K562 (cell line): ENCODE results near the gene ERN1. TPM values are rescaled to one million over a fixed set of nuclear protein-coding genes. Genes with fewer than 3 reads are reported as not detected.

Experiments used
- ARID4B ChIP-seq: sonication (generic); formaldehyde crosslinking; IDR thresholded peaks from 2 replicates; pipeline ENCODE4 v1.8.0; 2022; ENCODE audit warnings: mild to moderate bottlenecking, missing genetic modification reagents
- CHCHD3 ChIP-seq: fragments of 250-450 bp; sonication (Bioruptor Pico); IDR thresholded peaks from 2 replicates; pipeline ENCODE4 v2.1.2; 2022; ENCODE audit warnings: mild to moderate bottlenecking
- DNMT1 ChIP-seq: fragments of 450-650 bp; IDR thresholded peaks from 2 replicates; pipeline ENCODE4 v1.6.1; 2016; ENCODE audit warnings: antibody characterized with exemption, mild to moderate bottlenecking
- HMG20A ChIP-seq: fragments of 450-650 bp; formaldehyde crosslinking; conservative IDR thresholded peaks from 2 replicates; pipeline ENCODE4 v1.4.0; 2020; ENCODE audit warnings: mild to moderate bottlenecking, mixed read lengths
- IRF1 ChIP-seq: sonication (generic); formaldehyde crosslinking; IDR thresholded peaks from 2 replicates; pipeline ENCODE4 v1.8.0; 2022; ENCODE audit warnings: missing genetic modification reagents, mild to moderate bottlenecking, borderline replicate concordance
- JUN ChIP-seq, 2 experiments: sonication (generic) in 1 of 2; formaldehyde crosslinking in 1 of 2; IDR thresholded peaks; 2 replicates each; pipeline versions ENCODE4 v1.6.1 to v1.8.0; 2012 to 2022; ENCODE audit warnings: borderline replicate concordance in 2 of 2, mild to moderate bottlenecking in 2 of 2, improper control_type of control experiment in 1 of 2, low read depth in 1 of 2, low read length in 1 of 2, missing genetic modification reagents in 1 of 2
- KAT8 ChIP-seq: fragments of 450-650 bp; IDR thresholded peaks from 2 replicates; pipeline ENCODE4 v1.6.1; 2016; ENCODE audit warnings: low read depth, mild to moderate bottlenecking
- MECOM ChIP-seq: fragments of 250-450 bp; sonication (Bioruptor Pico); IDR thresholded peaks from 2 replicates; pipeline ENCODE4 v1.8.0; 2022; ENCODE audit warnings: inconsistent platforms
- NCOA4 ChIP-seq: fragments of 450-650 bp; IDR thresholded peaks from 2 replicates; pipeline ENCODE4 v1.6.1; 2018; ENCODE audit warnings: mild to moderate bottlenecking; ENCODE audit not compliant: partially characterized antibody
- RFX7 ChIP-seq: fragments of 250-450 bp; sonication (Bioruptor Pico); IDR thresholded peaks from 2 replicates; pipeline ENCODE4 v1.5.1; 2021; ENCODE audit warnings: mild to moderate bottlenecking
- SFPQ ChIP-seq: fragments of 200-400 bp; formaldehyde crosslinking; IDR thresholded peaks from 2 replicates; pipeline ENCODE4 v1.6.1; 2017; ENCODE audit warnings: mild to moderate bottlenecking, low read depth, low read length, moderate library complexity
- SLC30A9 ChIP-seq: fragments of 250-450 bp; sonication (Bioruptor Pico); IDR thresholded peaks from 2 replicates; pipeline ENCODE4 v1.8.0; 2022; ENCODE audit warnings: mild to moderate bottlenecking, moderate library complexity
- SMARCB1 ChIP-seq: IDR thresholded peaks from 2 replicates; pipeline ENCODE4 v1.6.1; 2011; ENCODE audit warnings: improper control_type of control experiment, low read depth; ENCODE audit not compliant: insufficient read length
- SREBF1 ChIP-seq: fragments of 150-350 bp; IDR thresholded peaks from 2 replicates; pipeline ENCODE4 v1.6.1; 2014; ENCODE audit warnings: antibody characterized with exemption, low read depth, low read length, borderline replicate concordance
- STAT5B ChIP-seq: fragments of 250-450 bp; sonication (Bioruptor Pico); IDR thresholded peaks from 2 replicates; pipeline ENCODE4 v1.8.0; 2021; ENCODE audit warnings: mild to moderate bottlenecking, inconsistent platforms
- WHSC1 ChIP-seq: IDR thresholded peaks from one replicate; pipeline ENCODE4 v1.6.1; 2012; ENCODE audit warnings: low read length, control low read depth, inconsistent platforms
- ZNF174 ChIP-seq: fragments of 250-450 bp; sonication (Bioruptor Pico); IDR thresholded peaks from 2 replicates; pipeline ENCODE4 v1.4.0; 2020; ENCODE audit warnings: mild to moderate bottlenecking
- ZNF232 ChIP-seq: sonication (generic); formaldehyde crosslinking; IDR thresholded peaks from 2 replicates; pipeline ENCODE4 v1.8.0; 2022; ENCODE audit warnings: mild to moderate bottlenecking, missing genetic modification reagents
- ZNF274 ChIP-seq: IDR thresholded peaks from 2 replicates; pipeline ENCODE4 v1.6.1; 2011; ENCODE audit warnings: low read depth, mild to moderate bottlenecking, low read length, moderate library complexity, borderline replicate concordance
- ZNF696 ChIP-seq: fragments of 250-450 bp; sonication (Bioruptor Pico); conservative IDR thresholded peaks from 2 replicates; pipeline ENCODE4 v1.4.0; 2020; ENCODE audit warnings: mild to moderate bottlenecking, moderate library complexity
- ZNF778 ChIP-seq: fragments of 450-650 bp; formaldehyde crosslinking; IDR thresholded peaks from 2 replicates; pipeline ENCODE4 v1.4.0; 2020; ENCODE audit warnings: mild to moderate bottlenecking, moderate library complexity
- polyA plus RNA-seq, 8 experiments: library from polyadenylated mRNA; depleted of rRNA in 4 of 8; stranded (reverse) in 5 of 8; unstranded in 3 of 8; fragments of >200 nt; fragmentation: Nextera tagmentation in 2 of 8; fragmentation: Illumina TruSeq in 1 of 8; extraction: Ambion mirVana in 2 of 8; extraction: Trizol in 1 of 8; gene quantifications; 2 replicates each; pipeline versions ENCODE4 v1.2.1 to v1.2.3, GENCODE V29; 2011 to 2014; ENCODE audit warnings: inconsistent platforms in 1 of 8, missing spikeins in 1 of 8
- total RNA-seq, 7 experiments: library from RNA; depleted of rRNA in 6 of 7; stranded (reverse); fragments of >200 nt in 6 of 7; fragmentation: Illumina TruSeq in 2 of 7; extraction: Trizol in 2 of 7; gene quantifications; 2 replicates each; pipeline versions ENCODE4 v1.2.1 to v1.2.3, GENCODE V29; 2011 to 2021; ENCODE audit warnings: low replicate concordance in 1 of 7

The ERN1 gene
- total and polyA plus RNA-seq, 9 of the 15 experiments (the other 6 are each of a cell fraction or from before 2014, with no cell fraction given) = 2.1 to 22.5 (median 7.3) TPM

GRCh38 chr17:64024215-64024654, 105.7 kb downstream of the ERN1 start (continued):
- no peak for TF ChIP-seq IRF1 (CRISPR knock-in tag)
- TF ChIP-seq SFPQ = no peak
- no peak for TF ChIP-seq MECOM (CRISPR knock-in tag)
- TF ChIP-seq WHSC1 = no peak
- TF ChIP-seq HMG20A (CRISPR knock-in tag) = no peak
- TF ChIP-seq KAT8 = no peak
- TF ChIP-seq DNMT1 = no peak
- no peak for TF ChIP-seq ZNF232 (CRISPR knock-in tag)
- no peak for TF ChIP-seq SMARCB1
- peak; percentile 95 for TF ChIP-seq JUN (IDR thresholded peaks at IDR 0.05; ENCODE audit: borderline replicate concordance, low read depth, low read length)
- TF ChIP-seq JUN (CRISPR knock-in tag; IDR thresholded peaks at IDR 0.05; ENCODE audit: borderline replicate concordance) = no peak; the same call in 1 of the 2 replicates
- TF ChIP-seq STAT5B (CRISPR knock-in tag) = no peak
- TF ChIP-seq NCOA4 = no peak
- no peak for TF ChIP-seq ZNF274
- no peak for TF ChIP-seq ZNF174 (CRISPR knock-in tag)
- TF ChIP-seq ARID4B = no peak
- no peak for TF ChIP-seq ZNF778 (CRISPR knock-in tag)
- TF ChIP-seq SREBF1 = no peak
- no peak for TF ChIP-seq ZNF696
- no peak for TF ChIP-seq SLC30A9 (CRISPR knock-in tag)
- no peak for TF ChIP-seq RFX7
- no peak for TF ChIP-seq CHCHD3
